Gastroesophageal sphincter (tissue), 4 donors: Measurements from ENCODE around the gene BMP8B. TPM values are rescaled to one million over a fixed set of nuclear protein-coding genes. Genes with fewer than 3 reads are reported as not detected.
"Not testable (repeated sequence)": the region's sequence is repeated elsewhere in the genome, so short reads cannot be mapped to it uniquely, and the experiment has no call there.

Experiments used
- ATAC-seq: fragments of 150-250 bp; one replicate; pipeline ENCODE4 v1.9.1; 2016; ENCODE audit warnings: mild to moderate bottlenecking, moderate library complexity
- H3K27ac ChIP-seq, 4 donors: fragments of 200-600 bp; sonication (generic) in 3 of 4; 1 replicate in 3 of 4; 2 replicates in 1 of 4; pipeline ENCODE4 v1.5.1; 2016 to 2019
- H3K27me3 ChIP-seq: fragments of 200-600 bp; sonication (generic); one replicate; pipeline ENCODE4 v1.5.1; 2019
- H3K36me3 ChIP-seq, 2 donors: fragments of 200-600 bp; sonication (generic); one replicate each; pipeline ENCODE4 v1.5.1; 2019; ENCODE audit warnings: control low read depth in 1 of 2
- H3K4me1 ChIP-seq, 3 donors: fragments of 200-600 bp; sonication (generic); 1 replicate in 2 of 3; 2 replicates in 1 of 3; pipeline ENCODE4 v1.5.1; 2016 to 2019; ENCODE audit warnings: control low read depth in 2 of 3
- H3K4me3 ChIP-seq, 2 donors: fragments of 200-600 bp; sonication (generic); one replicate each; pipeline ENCODE4 v1.5.1; 2019; ENCODE audit warnings: mild to moderate bottlenecking in 1 of 2, moderate library complexity in 1 of 2
- H3K9me3 ChIP-seq, 3 donors: fragments of 200-600 bp; sonication (generic); one replicate each; pipeline ENCODE4 v1.5.1; 2017 to 2019; ENCODE audit warnings: control low read depth in 2 of 3
- EP300 ChIP-seq: sonication (generic); formaldehyde crosslinking; IDR thresholded peaks from one replicate; pipeline ENCODE4 v1.6.1; 2017; ENCODE audit warnings: antibody characterized with exemption, mild to moderate bottlenecking
- POLR2A ChIP-seq, 2 donors: fragments of 450-650 bp; IDR thresholded peaks; one replicate each; pipeline ENCODE4 v1.6.1; 2017; ENCODE audit warnings: antibody characterized with exemption in 2 of 2, mild to moderate bottlenecking in 2 of 2, moderate library complexity in 1 of 2
- POLR2AphosphoS5 ChIP-seq: sonication (generic); formaldehyde crosslinking; IDR thresholded peaks from one replicate; pipeline ENCODE4 v1.6.1; 2017; ENCODE audit warnings: antibody characterized with exemption
- WGBS, 2 donors: methylation state at CpG; one replicate each; pipeline ENCODE4 v1.1.5; 2018; ENCODE audit warnings: low coverage in 1 of 2; 5-methylcytosine and 5-hydroxymethylcytosine counted together
- total RNA-seq, 4 donors: library from RNA; depleted of rRNA; stranded (reverse); fragments of >200 nt; gene quantifications; one replicate each; pipeline ENCODE4 v1.1.0, GENCODE V29; 2016
- TF ChIP-seq, protein P1 (sequence below), 4 experiments: fragments of 200-600 bp in 2 of 4; fragments of 450-650 bp in 2 of 4; sonication (generic) in 1 of 4; IDR thresholded peaks; one replicate each; pipeline ENCODE4 v1.5.1; 2017 to 2019; ENCODE audit warnings: antibody characterized with exemption in 4 of 4, mild to moderate bottlenecking in 2 of 4, moderate library complexity in 2 of 4

BMP8B gene
- total RNA-seq, 4 donors from 2014 or later = 2.0 to 4.5 (median 2.2) TPM

DNA sequence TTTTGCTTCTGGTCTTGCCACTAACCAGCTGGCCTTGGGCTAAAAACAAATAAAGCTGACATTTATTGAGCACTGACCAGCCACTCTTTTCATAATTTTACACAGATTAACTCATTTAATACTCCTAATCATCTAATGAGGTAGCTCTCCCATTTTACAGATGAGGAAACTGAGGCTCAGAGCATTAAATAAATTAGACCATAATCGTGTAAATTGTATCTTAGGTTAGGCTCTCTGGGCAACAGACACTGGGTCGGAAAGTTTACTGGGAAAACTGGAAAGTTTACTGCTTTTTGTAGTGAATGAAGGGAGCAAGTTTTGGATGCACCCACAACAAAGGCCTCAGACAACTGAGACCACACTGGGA is 7.3 kb downstream of the BMP8B start:
- H3K27ac ChIP-seq = no peak overlapping the region
- WGBS, 2 donors = 83% methylated on average over 2 of the region's 2 CpGs; no CpG with 5 or more reads in 1 of the 2 donors

DNA sequence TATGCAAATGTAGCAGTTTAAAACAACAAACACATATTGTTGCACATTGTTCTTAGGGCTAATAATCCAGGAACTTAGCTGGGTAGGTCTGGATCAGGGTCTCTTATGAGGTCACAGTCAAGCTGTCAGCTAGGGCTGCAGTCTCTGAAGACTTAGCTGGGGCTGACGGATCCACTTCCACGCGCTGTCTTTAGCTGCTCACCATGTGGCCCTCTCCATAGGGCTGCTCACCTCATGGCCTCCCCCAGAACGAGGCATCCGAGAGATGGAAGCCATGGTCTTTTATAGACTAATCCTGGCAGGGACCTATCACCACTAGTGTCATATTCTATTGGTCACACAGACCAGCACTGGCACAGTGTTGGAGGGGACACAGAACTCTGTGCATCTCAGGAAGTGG is 8.8 kb downstream of the BMP8B start:
- Histone ChIP-seq H3K9me3 (no peaks in the 10 kb centered on the region), H3K27ac (no peak overlapping the region), H3K27me3 (peaks cover 10% of the 10 kb centered on the region), H3K4me1 (no peaks in the 10 kb centered on the region), H3K4me3 (no peak overlapping the region), H3K36me3 (no peaks in the 10 kb centered on the region)
- WGBS, 2 donors = 90% methylated on average over 2 of the region's 5 CpGs; no CpG with 5 or more reads in 1 of the 2 donors
- TF ChIP-seq POLR2AphosphoS5 (no peak), EP300 (no peak), POLR2A (IDR thresholded peaks at IDR 0.05) (no peak)
- TF ChIP-seq, protein P1, sequence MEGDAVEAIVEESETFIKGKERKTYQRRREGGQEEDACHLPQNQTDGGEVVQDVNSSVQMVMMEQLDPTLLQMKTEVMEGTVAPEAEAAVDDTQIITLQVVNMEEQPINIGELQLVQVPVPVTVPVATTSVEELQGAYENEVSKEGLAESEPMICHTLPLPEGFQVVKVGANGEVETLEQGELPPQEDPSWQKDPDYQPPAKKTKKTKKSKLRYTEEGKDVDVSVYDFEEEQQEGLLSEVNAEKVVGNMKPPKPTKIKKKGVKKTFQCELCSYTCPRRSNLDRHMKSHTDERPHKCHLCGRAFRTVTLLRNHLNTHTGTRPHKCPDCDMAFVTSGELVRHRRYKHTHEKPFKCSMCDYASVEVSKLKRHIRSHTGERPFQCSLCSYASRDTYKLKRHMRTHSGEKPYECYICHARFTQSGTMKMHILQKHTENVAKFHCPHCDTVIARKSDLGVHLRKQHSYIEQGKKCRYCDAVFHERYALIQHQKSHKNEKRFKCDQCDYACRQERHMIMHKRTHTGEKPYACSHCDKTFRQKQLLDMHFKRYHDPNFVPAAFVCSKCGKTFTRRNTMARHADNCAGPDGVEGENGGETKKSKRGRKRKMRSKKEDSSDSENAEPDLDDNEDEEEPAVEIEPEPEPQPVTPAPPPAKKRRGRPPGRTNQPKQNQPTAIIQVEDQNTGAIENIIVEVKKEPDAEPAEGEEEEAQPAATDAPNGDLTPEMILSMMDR (IDR thresholded peaks at IDR 0.05) = no peak
- ATAC-seq = no peak

More for the DNA sequence above, 7.3 kb downstream of the BMP8B start:
- Histone ChIP-seq H3K4me3 (no peak overlapping the region), H3K4me1 (no peaks in the 10 kb centered on the region), H3K36me3 (no peaks in the 10 kb centered on the region), H3K27me3 (peaks cover 18% of the 10 kb centered on the region), H3K9me3 (no peaks in the 10 kb centered on the region)
- ATAC-seq = no peak
- TF ChIP-seq, protein P1 (IDR thresholded peaks at IDR 0.05) = no peak
- no peak for TF ChIP-seq POLR2A (IDR thresholded peaks at IDR 0.05)
- TF ChIP-seq EP300 = no peak
- no peak for TF ChIP-seq POLR2AphosphoS5

DNA sequence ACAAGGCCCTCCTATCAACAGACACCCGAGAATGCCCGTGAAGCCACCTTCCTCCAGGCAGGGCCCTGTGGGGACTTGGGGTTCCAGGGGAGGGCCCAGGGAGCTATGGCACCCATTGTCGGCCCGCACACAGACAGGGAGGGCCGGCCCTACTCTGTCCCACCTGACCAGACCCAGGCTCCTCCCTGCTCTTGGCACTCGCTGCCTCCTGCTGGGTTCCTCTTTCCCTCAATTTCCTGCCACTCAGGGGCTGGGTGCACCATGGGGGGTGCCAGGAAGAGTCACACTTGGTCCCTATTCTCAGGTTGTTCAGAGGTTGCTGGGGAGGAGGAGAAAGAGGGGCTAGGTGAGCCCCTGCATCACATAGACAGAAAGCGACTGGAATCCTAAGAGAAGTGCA is 9.5 kb downstream of the BMP8B start:
- H3K36me3 ChIP-seq = no peaks in the 10 kb centered on the region
- H3K27me3 ChIP-seq = peaks cover 10% of the 10 kb centered on the region
- ATAC-seq = no peak
- H3K4me1 ChIP-seq = no peaks in the 10 kb centered on the region
- H3K9me3 ChIP-seq = no peaks in the 10 kb centered on the region
- no peak overlapping the region for H3K4me3 ChIP-seq
- no CpG with 5 or more reads among the region's 7 CpGs for WGBS, 2 donors
- no peak overlapping the region for H3K27ac ChIP-seq
- TF ChIP-seq EP300 = no peak
- TF ChIP-seq, protein P1 (IDR thresholded peaks at IDR 0.05) = no peak
- no peak for TF ChIP-seq POLR2AphosphoS5
- TF ChIP-seq POLR2A (IDR thresholded peaks at IDR 0.05) = no peak

DNA sequence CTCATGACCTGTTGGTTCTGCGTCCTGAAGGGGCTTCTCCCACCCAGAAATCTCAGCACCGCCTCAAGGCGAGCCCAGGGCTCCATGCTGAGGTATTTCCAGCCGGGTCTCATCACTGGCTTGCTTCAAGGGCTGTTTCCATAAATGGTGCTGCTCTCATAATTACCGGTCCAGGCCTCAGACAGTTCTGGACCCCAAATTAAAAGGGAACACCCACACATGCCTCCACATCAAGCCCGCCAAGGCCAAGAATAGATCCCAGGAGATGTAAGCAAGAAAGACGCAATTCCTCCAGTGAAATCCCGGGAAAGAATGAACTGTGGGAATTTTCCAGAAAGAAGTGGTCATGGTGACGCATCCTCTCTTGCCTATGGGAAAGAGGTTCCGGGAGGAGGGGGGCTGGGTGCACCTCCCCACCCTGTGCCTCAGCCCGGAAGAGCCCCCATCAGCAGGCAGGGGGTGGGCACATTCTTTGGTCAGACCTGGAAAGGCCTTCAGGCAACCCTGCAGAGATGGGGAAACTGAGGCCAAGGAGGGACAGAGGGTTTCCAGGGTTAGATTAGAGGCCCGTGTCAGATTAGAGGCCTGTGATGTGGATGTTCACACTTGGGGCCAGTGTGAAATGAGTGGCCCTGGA is 10.1 kb downstream of the BMP8B start:
- WGBS, 2 donors = 53% methylated on average over 6 of the region's 12 CpGs; no CpG with 5 or more reads in 1 of the 2 donors
- ATAC-seq, H3K9me3 ChIP-seq: not testable (repeated sequence)

DNA sequence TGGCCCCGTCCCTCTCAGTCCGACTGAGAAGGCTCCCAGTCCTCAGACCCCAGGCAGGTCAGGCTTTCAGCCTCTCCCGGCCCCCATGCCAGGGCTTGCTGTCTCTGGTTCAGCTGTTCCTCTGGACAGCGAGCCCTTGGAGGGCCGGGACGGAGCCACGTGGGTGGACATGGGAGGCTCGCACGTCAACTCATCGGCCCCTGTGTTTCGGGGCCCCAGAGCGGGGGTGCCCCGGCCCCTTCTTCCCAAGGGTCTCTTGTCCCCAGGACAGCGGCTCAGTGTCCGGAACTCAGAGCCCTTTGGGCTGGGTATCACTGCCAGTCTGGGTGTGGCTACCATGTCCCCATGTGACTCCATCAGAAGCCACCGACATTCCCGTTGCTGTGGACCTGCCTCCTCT is 10.8 kb downstream of the BMP8B start:
- not testable (repeated sequence) for H3K27ac ChIP-seq, H3K4me1 ChIP-seq, H3K27me3 ChIP-seq, H3K4me3 ChIP-seq, H3K9me3 ChIP-seq, ATAC-seq, H3K36me3 ChIP-seq
- WGBS, 2 donors = no CpG with 5 or more reads among the region's 17 CpGs

More for the DNA sequence above, 10.1 kb downstream of the BMP8B start:
- not testable (repeated sequence) for H3K4me3 ChIP-seq, H3K27ac ChIP-seq, H3K4me1 ChIP-seq, H3K36me3 ChIP-seq, H3K27me3 ChIP-seq

DNA sequence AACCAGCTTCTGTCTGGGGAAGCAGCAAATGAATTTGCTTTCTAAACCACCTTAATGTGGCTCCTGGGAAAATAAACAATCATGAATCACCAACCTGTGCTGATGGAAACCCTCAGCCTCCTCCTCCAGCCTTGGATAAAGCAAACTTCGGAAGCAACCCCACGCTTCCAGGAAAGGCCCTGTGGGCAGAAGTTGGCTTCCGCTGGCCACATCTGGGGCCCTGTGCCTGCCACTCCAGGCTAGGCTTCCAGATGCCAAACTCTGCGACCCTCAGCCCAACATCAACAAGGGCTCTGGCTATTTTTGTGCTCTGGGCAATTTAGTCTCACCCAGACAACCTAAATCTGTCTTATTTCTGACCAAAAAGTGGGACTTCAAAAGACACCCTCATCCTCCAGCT is 11.4 kb downstream of the BMP8B start:
- peaks cover 10% of the 10 kb centered on the region for H3K27me3 ChIP-seq
- no peak for ATAC-seq
- no peaks in the 10 kb centered on the region for H3K4me1 ChIP-seq
- H3K4me3 ChIP-seq = no peak overlapping the region
- no peak overlapping the region for H3K27ac ChIP-seq
- H3K36me3 ChIP-seq = no peaks in the 10 kb centered on the region
- H3K9me3 ChIP-seq = no peaks in the 10 kb centered on the region
- TF ChIP-seq POLR2A (IDR thresholded peaks at IDR 0.05) = no peak
- TF ChIP-seq, protein P1 (IDR thresholded peaks at IDR 0.05) = no peak
- no peak for TF ChIP-seq EP300
- TF ChIP-seq POLR2AphosphoS5 = no peak
- 79 to 100% methylated on average over 2 of the region's 4 CpGs for WGBS, 2 donors
